ENCODE measurements around the gene PLPP3.

The PLPP3 gene

DNA sequence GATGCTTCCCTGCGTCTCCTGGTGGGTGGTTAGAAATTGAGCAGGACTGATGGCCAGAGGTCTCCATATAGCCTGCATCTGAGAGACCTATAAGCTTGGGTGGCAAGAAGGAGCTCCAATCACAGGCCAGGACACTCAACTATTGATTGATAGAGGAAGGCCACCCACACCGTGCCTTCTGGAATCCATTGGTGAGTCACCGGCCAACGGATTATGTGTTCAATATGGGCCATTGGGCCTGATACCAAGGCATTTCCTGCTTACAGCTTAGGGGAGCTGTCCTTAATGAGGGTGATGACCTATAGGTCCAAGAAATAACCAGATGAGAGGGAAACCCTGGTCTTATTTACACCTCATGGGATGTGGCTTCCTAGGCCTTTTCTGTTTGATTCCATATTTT lies 115.1 kb downstream of the PLPP3 start:
- Histone ChIP-seq H3K27ac (ENCODE audit: insufficient read depth in 1 of 2, low read depth in 1 of 2, low read length in 2 of 2, poor library complexity in 1 of 2, severe bottlenecking in 2 of 2) (no peak overlapping the region), H3K36me3 (ENCODE audit: control insufficient read depth in 4 of 4, insufficient read depth in 4 of 4, low read length in 3 of 4) (no peaks in the 10 kb centered on the region), H3K4me3 (ENCODE audit: control insufficient read depth in 1 of 7, extremely low read depth in 1 of 7, insufficient read depth in 4 of 7, low read depth in 2 of 7, low read length in 6 of 7) (no peak overlapping the region), H3K27me3 (replicated peaks in 2 of 5; ENCODE audit: control insufficient read depth in 4 of 5, insufficient read depth in 5 of 5, low read length in 4 of 5) (no peaks in the 10 kb centered on the region), H3K4me1 (ENCODE audit: control extremely low read depth in 1 of 4, control insufficient read depth in 4 of 4, insufficient read depth in 4 of 4, low read length in 3 of 4) (peaks cover 0 to 8% (median 5%) of the 10 kb centered on the region in 4 experiments), H3K9me3 (ENCODE audit: control extremely low read depth in 1 of 5, control insufficient read depth in 4 of 5, insufficient read depth in 2 of 5, low read depth in 1 of 5, low read length in 4 of 5) (no peaks in the 10 kb centered on the region)
- POLR2A ChIA-PET: no interaction called here
- CTCF ChIA-PET: no interaction called here
- no peak for DNase-seq
- WGBS (ENCODE audit: insufficient coverage): 94% methylated on average over 4 of the region's 4 CpGs

DNA sequence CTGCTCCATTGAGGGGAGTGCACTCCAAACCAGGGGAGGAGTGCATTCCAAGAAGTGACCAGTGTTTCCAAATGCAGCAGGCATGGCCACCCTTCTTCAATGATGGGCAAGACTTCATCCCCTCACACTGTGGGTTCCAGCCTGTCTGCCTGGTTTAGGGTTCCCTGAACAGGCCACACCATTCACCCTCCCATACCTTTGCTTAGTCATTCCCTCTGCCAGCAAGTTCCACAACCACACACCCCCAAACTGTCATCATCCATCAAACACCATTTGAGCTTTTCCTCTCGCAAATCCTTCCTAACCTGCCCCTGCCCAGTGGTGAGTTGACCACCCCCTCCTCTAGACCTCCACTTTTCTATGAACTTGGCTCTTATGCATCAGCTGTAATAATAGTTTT lies 116.0 kb downstream of the PLPP3 start:
- no peak overlapping the region for H3K27ac ChIP-seq (ENCODE audit: insufficient read depth in 1 of 2, low read depth in 1 of 2, low read length in 2 of 2, poor library complexity in 1 of 2, severe bottlenecking in 2 of 2)
- peak in 2 of 3 donors; percentile 38 to 51 for DNase-seq
- H3K27me3 ChIP-seq (replicated peaks in 2 of 5; ENCODE audit: control insufficient read depth in 4 of 5, insufficient read depth in 5 of 5, low read length in 4 of 5): no peaks in the 10 kb centered on the region
- CTCF ChIA-PET: no interaction called here
- no peak overlapping the region for H3K4me3 ChIP-seq (ENCODE audit: control insufficient read depth in 1 of 7, extremely low read depth in 1 of 7, insufficient read depth in 4 of 7, low read depth in 2 of 7, low read length in 6 of 7)
- WGBS (ENCODE audit: insufficient coverage): 20% methylated on average over 1 of the region's 1 CpG
- H3K4me1 ChIP-seq (ENCODE audit: control extremely low read depth in 1 of 4, control insufficient read depth in 4 of 4, insufficient read depth in 4 of 4, low read length in 3 of 4): peaks cover 0 to 8% (median 5%) of the 10 kb centered on the region in 4 experiments
- POLR2A ChIA-PET: no interaction called here
- no peaks in the 10 kb centered on the region for H3K36me3 ChIP-seq (ENCODE audit: control insufficient read depth in 4 of 4, insufficient read depth in 4 of 4, low read length in 3 of 4)
- H3K9me3 ChIP-seq (ENCODE audit: control extremely low read depth in 1 of 5, control insufficient read depth in 4 of 5, insufficient read depth in 2 of 5, low read depth in 1 of 5, low read length in 4 of 5): no peaks in the 10 kb centered on the region

DNA sequence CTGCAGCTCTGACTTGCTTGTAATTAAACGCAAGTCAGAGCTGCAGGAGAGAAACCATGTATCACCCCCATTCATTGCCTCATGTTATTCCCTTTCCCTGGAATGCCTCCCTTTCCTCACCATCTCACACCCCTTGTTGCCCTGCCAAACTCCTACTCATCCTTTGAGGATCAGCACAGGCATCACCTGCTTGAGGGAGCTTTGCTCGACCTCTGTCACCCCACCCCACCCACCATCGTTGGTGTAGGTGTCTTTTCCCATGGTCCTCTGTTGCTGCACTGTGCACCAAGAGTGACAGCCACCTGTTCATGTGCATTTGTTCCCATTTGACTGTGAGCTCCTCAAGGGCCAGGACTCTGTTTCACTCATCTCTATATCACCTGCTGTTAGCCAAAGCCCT lies 117.2 kb downstream of the PLPP3 start:
- Histone ChIP-seq H3K27me3 (replicated peaks in 2 of 5; ENCODE audit: control insufficient read depth in 4 of 5, insufficient read depth in 5 of 5, low read length in 4 of 5) (no peaks in the 10 kb centered on the region), H3K27ac (ENCODE audit: insufficient read depth in 1 of 2, low read depth in 1 of 2, low read length in 2 of 2, poor library complexity in 1 of 2, severe bottlenecking in 2 of 2) (no peak overlapping the region), H3K4me3 (ENCODE audit: control insufficient read depth in 1 of 7, extremely low read depth in 1 of 7, insufficient read depth in 4 of 7, low read depth in 2 of 7, low read length in 6 of 7) (no peak overlapping the region), H3K36me3 (ENCODE audit: control insufficient read depth in 4 of 4, insufficient read depth in 4 of 4, low read length in 3 of 4) (no peaks in the 10 kb centered on the region), H3K4me1 (ENCODE audit: control extremely low read depth in 1 of 4, control insufficient read depth in 4 of 4, insufficient read depth in 4 of 4, low read length in 3 of 4) (peaks cover 0 to 8% (median 5%) of the 10 kb centered on the region in 4 experiments), H3K9me3 (ENCODE audit: control extremely low read depth in 1 of 5, control insufficient read depth in 4 of 5, insufficient read depth in 2 of 5, low read depth in 1 of 5, low read length in 4 of 5) (no peaks in the 10 kb centered on the region)
- ChIA-PET CTCF (no interaction called here), POLR2A (no interaction called here)
- WGBS (ENCODE audit: insufficient coverage): 100% methylated on average over 3 of the region's 3 CpGs
- DNase-seq: no peak

DNA sequence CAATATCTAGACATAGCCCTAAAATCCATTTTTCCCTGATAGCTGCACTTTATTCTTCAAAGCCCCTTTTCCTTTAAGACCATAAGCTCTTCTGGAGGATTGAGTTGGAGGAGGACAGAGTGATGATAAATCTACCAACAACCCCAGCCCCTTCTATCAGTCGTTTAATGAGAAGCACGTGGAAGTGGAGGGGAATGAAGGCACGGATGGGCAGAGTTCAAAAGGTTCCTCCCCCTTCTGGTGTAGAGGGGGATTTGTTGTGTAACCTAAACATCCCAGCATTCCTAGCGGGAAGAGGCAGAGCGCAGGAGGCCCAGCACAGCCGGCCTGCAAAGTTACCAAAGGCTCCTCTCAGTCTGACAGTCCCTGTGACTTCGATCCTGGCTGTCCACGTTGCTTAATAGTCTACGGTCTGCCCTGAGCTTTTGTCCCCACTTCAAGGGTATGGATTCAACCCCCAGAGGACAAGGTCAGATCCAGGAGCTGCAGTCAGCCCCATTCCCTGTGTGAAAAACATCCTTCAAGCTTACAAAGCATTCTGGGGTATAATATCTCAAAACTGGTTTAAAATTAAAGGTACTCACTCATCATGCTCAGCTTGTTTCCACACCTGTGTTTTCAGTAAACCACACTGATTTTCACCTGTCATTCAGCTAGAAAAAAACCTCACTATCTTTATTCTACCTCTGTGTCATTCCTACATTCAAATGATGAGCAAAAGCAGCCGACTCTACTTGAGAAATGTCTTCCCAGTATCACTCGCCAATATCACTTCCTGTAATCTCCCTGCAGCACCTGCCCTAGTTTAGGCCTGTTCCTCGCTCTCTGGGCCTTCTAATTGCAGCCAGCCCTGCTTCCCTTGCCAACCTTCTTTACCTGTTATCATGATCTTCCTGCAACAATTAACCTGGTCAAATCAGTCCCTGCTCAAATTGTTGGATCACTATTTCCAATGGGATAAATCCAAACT lies 117.9 kb downstream of the PLPP3 start:
- Histone ChIP-seq H3K9me3 (ENCODE audit: control extremely low read depth in 1 of 5, control insufficient read depth in 4 of 5, insufficient read depth in 2 of 5, low read depth in 1 of 5, low read length in 4 of 5) (no peaks in the 10 kb centered on the region), H3K36me3 (ENCODE audit: control insufficient read depth in 4 of 4, insufficient read depth in 4 of 4, low read length in 3 of 4) (no peaks in the 10 kb centered on the region), H3K4me1 (ENCODE audit: control extremely low read depth in 1 of 4, control insufficient read depth in 4 of 4, insufficient read depth in 4 of 4, low read length in 3 of 4) (peaks cover 0 to 8% (median 5%) of the 10 kb centered on the region in 4 experiments), H3K27me3 (replicated peaks in 2 of 5; ENCODE audit: control insufficient read depth in 4 of 5, insufficient read depth in 5 of 5, low read length in 4 of 5) (no peaks in the 10 kb centered on the region), H3K4me3 (ENCODE audit: control insufficient read depth in 1 of 7, extremely low read depth in 1 of 7, insufficient read depth in 4 of 7, low read depth in 2 of 7, low read length in 6 of 7) (no peak overlapping the region), H3K27ac (ENCODE audit: insufficient read depth in 1 of 2, low read depth in 1 of 2, low read length in 2 of 2, poor library complexity in 1 of 2, severe bottlenecking in 2 of 2) (no peak overlapping the region)
- 79% methylated on average over 8 of the region's 12 CpGs for WGBS (ENCODE audit: insufficient coverage)
- ChIA-PET CTCF (no interaction called here), POLR2A (no interaction called here)
- DNase-seq: no peak

GRCh38 chr1:56459260-56459659 lies 120.1 kb downstream of the PLPP3 start:
- Histone ChIP-seq H3K4me3 (ENCODE audit: control insufficient read depth in 1 of 7, extremely low read depth in 1 of 7, insufficient read depth in 4 of 7, low read depth in 2 of 7, low read length in 6 of 7) (no peak overlapping the region), H3K9me3 (ENCODE audit: control extremely low read depth in 1 of 5, control insufficient read depth in 4 of 5, insufficient read depth in 2 of 5, low read depth in 1 of 5, low read length in 4 of 5) (no peaks in the 10 kb centered on the region), H3K27me3 (replicated peaks in 2 of 5; ENCODE audit: control insufficient read depth in 4 of 5, insufficient read depth in 5 of 5, low read length in 4 of 5) (no peaks in the 10 kb centered on the region), H3K36me3 (ENCODE audit: control insufficient read depth in 4 of 4, insufficient read depth in 4 of 4, low read length in 3 of 4) (no peaks in the 10 kb centered on the region), H3K27ac (ENCODE audit: insufficient read depth in 1 of 2, low read depth in 1 of 2, low read length in 2 of 2, poor library complexity in 1 of 2, severe bottlenecking in 2 of 2) (no peak overlapping the region), H3K4me1 (ENCODE audit: control extremely low read depth in 1 of 4, control insufficient read depth in 4 of 4, insufficient read depth in 4 of 4, low read length in 3 of 4) (peaks cover 0 to 8% (median 5%) of the 10 kb centered on the region in 4 experiments)
- CTCF ChIA-PET: no interaction called here
- DNase-seq: no peak
- WGBS (ENCODE audit: insufficient coverage): 100% methylated on average over 1 of the region's 4 CpGs
- POLR2A ChIA-PET: no interaction called here

DNA sequence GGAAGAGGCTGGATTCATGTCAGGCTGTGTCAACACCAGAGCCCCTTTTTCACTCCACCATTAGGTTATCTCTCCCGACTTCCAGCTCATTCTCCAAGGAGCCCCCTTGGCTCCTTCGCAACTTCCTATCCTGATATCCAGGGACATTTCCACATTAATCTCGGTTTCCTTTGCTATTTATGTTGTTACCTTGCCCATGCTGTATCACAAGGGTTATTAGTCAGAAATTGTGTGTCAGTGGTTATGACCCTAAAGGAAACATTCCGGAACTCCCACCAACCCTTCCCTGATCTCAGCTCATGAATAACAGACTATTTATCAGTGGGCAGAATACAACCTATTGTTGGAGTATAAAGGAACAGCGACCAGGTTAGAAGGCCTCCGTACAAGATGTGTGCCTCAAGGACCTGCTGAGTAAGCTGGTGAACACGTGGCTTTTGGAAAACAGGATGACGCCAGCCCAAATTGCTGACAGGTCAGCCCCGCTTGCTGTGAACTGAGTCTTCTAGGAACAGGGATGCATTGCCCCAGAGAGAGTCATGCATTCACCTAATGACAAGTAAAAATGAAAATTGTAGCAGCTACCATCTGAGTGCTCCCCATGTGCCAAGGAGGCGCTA lies 121.5 kb downstream of the PLPP3 start:
- ChIA-PET CTCF (no interaction called here), POLR2A (no interaction called here)
- Histone ChIP-seq H3K4me1 (ENCODE audit: control extremely low read depth in 1 of 4, control insufficient read depth in 4 of 4, insufficient read depth in 4 of 4, low read length in 3 of 4) (no peaks in the 10 kb centered on the region), H3K4me3 (ENCODE audit: control insufficient read depth in 1 of 7, extremely low read depth in 1 of 7, insufficient read depth in 4 of 7, low read depth in 2 of 7, low read length in 6 of 7) (no peak overlapping the region), H3K27me3 (replicated peaks in 2 of 5; ENCODE audit: control insufficient read depth in 4 of 5, insufficient read depth in 5 of 5, low read length in 4 of 5) (no peaks in the 10 kb centered on the region), H3K27ac (ENCODE audit: insufficient read depth in 1 of 2, low read depth in 1 of 2, low read length in 2 of 2, poor library complexity in 1 of 2, severe bottlenecking in 2 of 2) (no peak overlapping the region), H3K36me3 (ENCODE audit: control insufficient read depth in 4 of 4, insufficient read depth in 4 of 4, low read length in 3 of 4) (no peaks in the 10 kb centered on the region), H3K9me3 (ENCODE audit: control extremely low read depth in 1 of 5, control insufficient read depth in 4 of 5, insufficient read depth in 2 of 5, low read depth in 1 of 5, low read length in 4 of 5) (no peaks in the 10 kb centered on the region)
- WGBS (ENCODE audit: insufficient coverage): 94% methylated on average over 6 of the region's 10 CpGs
- no peak for DNase-seq

- Histone ChIP-seq H3K4me3 (ENCODE audit: control insufficient read depth in 1 of 7, extremely low read depth in 1 of 7, insufficient read depth in 4 of 7, low read depth in 2 of 7, low read length in 6 of 7) (no peak overlapping the region), H3K36me3 (ENCODE audit: control insufficient read depth in 4 of 4, insufficient read depth in 4 of 4, low read length in 3 of 4) (no peaks in the 10 kb centered on the region), H3K9me3 (ENCODE audit: control extremely low read depth in 1 of 5, control insufficient read depth in 4 of 5, insufficient read depth in 2 of 5, low read depth in 1 of 5, low read length in 4 of 5) (no peaks in the 10 kb centered on the region), H3K27me3 (replicated peaks in 2 of 5; ENCODE audit: control insufficient read depth in 4 of 5, insufficient read depth in 5 of 5, low read length in 4 of 5) (no peaks in the 10 kb centered on the region), H3K27ac (ENCODE audit: insufficient read depth in 1 of 2, low read depth in 1 of 2, low read length in 2 of 2, poor library complexity in 1 of 2, severe bottlenecking in 2 of 2) (no peak overlapping the region), H3K4me1 (ENCODE audit: control extremely low read depth in 1 of 4, control insufficient read depth in 4 of 4, insufficient read depth in 4 of 4, low read length in 3 of 4) (no peaks in the 10 kb centered on the region)
- ChIA-PET POLR2A (no interaction called here), CTCF (no interaction called here)
- DNase-seq: no peak
- 83% methylated on average over 10 of the region's 12 CpGs for WGBS (ENCODE audit: insufficient coverage)
These were observed 122.8 kb downstream of the PLPP3 start for GRCh38 chr1:56456435-56457101.

Measured in common myeloid progenitor, CD34-positive (primary cell).